Astrocyte (in vitro differentiated cells and primary cell): ENCODE data around the gene STMN1. TPM values are rescaled to one million over a fixed set of nuclear protein-coding genes. Genes with fewer than 3 reads are reported as not detected.
A peak's percentile ranks its signal among the peaks of the same experiment; 100 is the strongest.

Source experiments
- DNase-seq: peaks from one replicate; pipeline ENCODE4 v3.0.0-alpha.2; 2010; ENCODE audit warnings: low read depth
- FAIRE-seq: peaks from 2 replicates; lab custom pipeline; 2011; peaks lifted over from hg19 to GRCh38; lab: Jason Lieb, UNC
- H2AFZ ChIP-seq: 2 replicates; pipeline ENCODE4 v1.6.0; 2012; ENCODE audit warnings: low read depth, low read length, inconsistent platforms
- H3K27ac ChIP-seq: 2 replicates; pipeline ENCODE4 v1.5.1; 2011; ENCODE audit warnings: low read depth, low read length, inconsistent platforms
- H3K27me3 ChIP-seq: 2 replicates; pipeline ENCODE4 v1.6.0; 2011; ENCODE audit warnings: low read length, inconsistent platforms; ENCODE audit not compliant: insufficient read depth
- H3K36me3 ChIP-seq: 2 replicates; pipeline ENCODE4 v1.5.1; 2011; ENCODE audit warnings: low read length, inconsistent platforms; ENCODE audit not compliant: insufficient read depth
- H3K4me1 ChIP-seq: 2 replicates; pipeline ENCODE4 v1.5.1; 2011; ENCODE audit warnings: low read length, inconsistent platforms; ENCODE audit not compliant: insufficient read depth
- H3K4me2 ChIP-seq: 2 replicates; pipeline ENCODE4 v1.6.0; 2012; ENCODE audit warnings: low read length, inconsistent platforms
- H3K4me3 ChIP-seq: 2 replicates; pipeline ENCODE4 v1.5.1; 2011; ENCODE audit warnings: low read depth, mild to moderate bottlenecking, low read length, inconsistent platforms; ENCODE audit not compliant: insufficient read depth
- H3K79me2 ChIP-seq: 2 replicates; pipeline ENCODE4 v1.6.0; 2012; ENCODE audit warnings: mild to moderate bottlenecking, low read length, inconsistent platforms; ENCODE audit not compliant: insufficient read depth
- H3K9ac ChIP-seq: 2 replicates; pipeline ENCODE4 v1.6.0; 2012; ENCODE audit warnings: mild to moderate bottlenecking, low read length, inconsistent platforms
- H3K9me3 ChIP-seq: 2 replicates; pipeline ENCODE4 v1.5.1; 2012; ENCODE audit warnings: low read depth, mild to moderate bottlenecking, low read length, inconsistent platforms; ENCODE audit not compliant: insufficient read depth
- H4K20me1 ChIP-seq: 2 replicates; pipeline ENCODE4 v1.6.0; 2012; ENCODE audit warnings: low read length, inconsistent platforms; ENCODE audit not compliant: insufficient read depth
- H3K27ac Mint-ChIP-seq: one replicate; pipeline ENCODE4 v1.8.0; 2021; ENCODE audit warnings: mild to moderate bottlenecking, mixed read lengths; ENCODE audit not compliant: unreplicated experiment
- H3K27me3 Mint-ChIP-seq: one replicate; pipeline ENCODE4 v1.8.0; 2021; ENCODE audit warnings: low read depth, mixed read lengths; ENCODE audit not compliant: unreplicated experiment
- H3K36me3 Mint-ChIP-seq: one replicate; pipeline ENCODE4 v1.8.0; 2021; ENCODE audit warnings: low read depth, mixed read lengths; ENCODE audit not compliant: unreplicated experiment
- H3K4me1 Mint-ChIP-seq: one replicate; pipeline ENCODE4 v1.8.0; 2021; ENCODE audit warnings: low read depth, mixed read lengths; ENCODE audit not compliant: unreplicated experiment
- H3K4me3 Mint-ChIP-seq: one replicate; pipeline ENCODE4 v1.8.0; 2021; ENCODE audit warnings: mild to moderate bottlenecking, moderate library complexity, mixed read lengths; ENCODE audit not compliant: unreplicated experiment
- H3K9me3 Mint-ChIP-seq: one replicate; pipeline ENCODE4 v1.8.0; 2021; ENCODE audit warnings: mild to moderate bottlenecking, mixed read lengths; ENCODE audit not compliant: unreplicated experiment
- CTCF ChIP-seq: IDR thresholded peaks from 2 replicates; pipeline ENCODE4 v1.5.1; 2011; ENCODE audit warnings: low read depth, mild to moderate bottlenecking, inconsistent platforms, low read length, moderate library complexity; ENCODE audit not compliant: insufficient read depth
- EZH2 ChIP-seq: IDR thresholded peaks from 2 replicates; pipeline ENCODE4 v1.6.1; 2012; ENCODE audit warnings: mild to moderate bottlenecking, low read length, inconsistent platforms; ENCODE audit not compliant: insufficient read depth
- total RNA-seq: library from RNA; stranded (reverse); gene quantifications from 2 replicates; pipeline ENCODE4 v1.2.1, GENCODE V29; 2021

Gene STMN1
- total RNA-seq, 1 donor from 2014 or later, result 173 TPM

GRCh38 chr1:25908161-25908560, 1.9 kb upstream of the STMN1 start:
- H3K9ac ChIP-seq, result no peak overlapping the region
- no peak for TF ChIP-seq EZH2
- TF ChIP-seq CTCF, result no peak

GRCh38 chr1:25907601-25908000, 1.4 kb upstream of the STMN1 start:
- Histone ChIP-seq H3K36me3 (peaks cover 3% of the 10 kb centered on the region), H3K27me3 (no peaks in the 10 kb centered on the region), H2AFZ (no peak overlapping the region), H3K4me2 (no peak overlapping the region), H3K79me2 (peaks cover 27% of the 10 kb centered on the region), H3K9me3 (no peaks in the 10 kb centered on the region), H3K27ac (no peak overlapping the region), H4K20me1 (peaks cover 5% of the 10 kb centered on the region), H3K4me1 (peaks cover 27% of the 10 kb centered on the region), H3K9ac (no peak overlapping the region), H3K4me3 (no peak overlapping the region)
- Mint-ChIP-seq H3K4me1 (peaks cover 17% of the 10 kb centered on the region), H3K27me3 (peaks cover 1% of the 10 kb centered on the region), H3K9me3 (no peaks in the 10 kb centered on the region), H3K27ac (no peak overlapping the region), H3K36me3 (peaks cover 2% of the 10 kb centered on the region), H3K4me3 (peak overlapping the region; percentile 61)
- no peak for DNase-seq
- no peak for TF ChIP-seq CTCF
- no peak for TF ChIP-seq EZH2
- FAIRE-seq, result no peak

More at GRCh38 chr1:25908161-25908560, 1.9 kb upstream of the STMN1 start:
- H3K36me3 Mint-ChIP-seq, result no peaks in the 10 kb centered on the region
- no peak overlapping the region for H3K4me3 ChIP-seq
- H3K4me1 Mint-ChIP-seq, result peaks cover 15% of the 10 kb centered on the region
- H3K9me3 Mint-ChIP-seq, result no peaks in the 10 kb centered on the region
- H3K4me3 Mint-ChIP-seq, result no peak overlapping the region
- DNase-seq (no peak), FAIRE-seq (no peak)
- H2AFZ ChIP-seq, result no peak overlapping the region
- peaks cover 4% of the 10 kb centered on the region for H4K20me1 ChIP-seq
- H3K4me1 ChIP-seq, result peaks cover 28% of the 10 kb centered on the region
- peaks cover 1% of the 10 kb centered on the region for H3K27me3 Mint-ChIP-seq
- peaks cover 21% of the 10 kb centered on the region for H3K79me2 ChIP-seq
- no peaks in the 10 kb centered on the region for H3K27me3 ChIP-seq
- H3K36me3 ChIP-seq, result no peaks in the 10 kb centered on the region
- no peak overlapping the region for H3K27ac ChIP-seq
- no peak overlapping the region for H3K27ac Mint-ChIP-seq
- H3K9me3 ChIP-seq, result no peaks in the 10 kb centered on the region
- H3K4me2 ChIP-seq, result no peak overlapping the region

GRCh38 chr1:25906644-25907300, 553 bp upstream of the STMN1 start:
- FAIRE-seq, result no peak
- no peaks in the 10 kb centered on the region for H3K27me3 ChIP-seq
- H3K4me2 ChIP-seq, result peak overlapping the region; percentile 90
- TF ChIP-seq EZH2 (no peak), CTCF (no peak)
- Mint-ChIP-seq H3K9me3 (no peaks in the 10 kb centered on the region), H3K4me3 (peak overlapping the region; percentile 61), H3K27me3 (peaks cover 1% of the 10 kb centered on the region), H3K4me1 (peaks cover 8% of the 10 kb centered on the region), H3K27ac (peak overlapping the region; percentile 35), H3K36me3 (peaks cover 2% of the 10 kb centered on the region)
- H3K4me1 ChIP-seq, result peaks cover 19% of the 10 kb centered on the region
- H3K27ac ChIP-seq, result no peak overlapping the region
- peak overlapping the region; percentile 91 for H3K9ac ChIP-seq
- H2AFZ ChIP-seq, result peak overlapping the region; percentile 76
- peaks cover 8% of the 10 kb centered on the region for H4K20me1 ChIP-seq
- no peak for DNase-seq
- peak overlapping the region; percentile 65 for H3K4me3 ChIP-seq
- peaks cover 35% of the 10 kb centered on the region for H3K79me2 ChIP-seq
- H3K36me3 ChIP-seq, result peaks cover 11% of the 10 kb centered on the region
- H3K9me3 ChIP-seq, result no peaks in the 10 kb centered on the region
